Endothelial cell of umbilical vein (primary cell): ENCODE measurements around the gene ATL1. TPM values are rescaled to one million over a fixed set of nuclear protein-coding genes. Genes with fewer than 3 reads are reported as not detected.

ENCODE experiments used
- BruUV-seq: library from RNA; stranded (reverse); fragments of 400-500 nt; replicated peaks from 2 replicates; lab custom pipeline; 2021; lab: Mats Ljungman, UMichigan
- CTCF ChIA-PET: fragments of 300-600, 350-600 bp; sonication (Branson Sonifier 250); formaldehyde crosslinking; loops from one replicate; lab custom pipeline; 2021; ENCODE audit warnings: antibody characterized with exemption, inconsistent platforms; lab: Charles Lee
- POLR2A ChIA-PET: fragments of 300-600, 350-600 bp; sonication (Branson Sonifier 250); formaldehyde crosslinking; loops from one replicate; lab custom pipeline; 2021; ENCODE audit warnings: antibody characterized with exemption, inconsistent platforms; lab: Charles Lee
- DNase-seq: peaks from one replicate; pipeline ENCODE4 v3.0.0-alpha.2; 2011; ENCODE audit warnings: low read depth, low spot score
- FAIRE-seq: peaks from 2 replicates; lab custom pipeline; 2011; peaks lifted over from hg19 to GRCh38; lab: Jason Lieb, UNC
- H2AFZ ChIP-seq: 2 replicates; pipeline ENCODE4 v1.6.0; 2012; ENCODE audit warnings: low read depth, low read length, control low read depth, inconsistent platforms
- H3K27ac ChIP-seq: 2 replicates; pipeline ENCODE4 v1.5.1; 2011; ENCODE audit warnings: low read depth, mild to moderate bottlenecking, control low read depth, low read length, moderate library complexity; ENCODE audit not compliant: insufficient read depth
- H3K27me3 ChIP-seq, 2 experiments: 2 replicates each; pipeline versions ENCODE4 v1.6.0 to v1.6.1; 2011; ENCODE audit warnings: low read length in 2 of 2, mixed read lengths in 1 of 2; ENCODE audit not compliant: control insufficient read depth in 2 of 2, insufficient read depth in 2 of 2
- H3K36me3 ChIP-seq, 2 experiments: 2 replicates in 1 of 2; 3 replicates in 1 of 2; pipeline ENCODE4 v1.5.1; 2011; ENCODE audit warnings: low read length in 2 of 2, mild to moderate bottlenecking in 1 of 2, moderate library complexity in 1 of 2; ENCODE audit not compliant: control insufficient read depth in 2 of 2, insufficient read depth in 2 of 2; ENCODE audit errors: extremely low read depth in 1 of 2
- H3K4me1 ChIP-seq: 3 replicates; pipeline ENCODE4 v1.5.1; 2011; ENCODE audit warnings: mild to moderate bottlenecking, low read length; ENCODE audit not compliant: control insufficient read depth, insufficient read depth; ENCODE audit errors: extremely low read depth
- H3K4me2 ChIP-seq: 2 replicates; pipeline ENCODE4 v1.6.1; 2011; ENCODE audit warnings: low read length, control low read depth, mixed read lengths; ENCODE audit not compliant: insufficient read depth
- H3K4me3 ChIP-seq, 3 experiments: fragments of 200-600 bp in 1 of 3; sonication (generic), shearing (Covaris generic) in 1 of 3; replicated peaks in 1 of 3; 2 replicates each; pipeline ENCODE4 v1.5.1; 2011 to 2016; ENCODE audit warnings: control low read depth in 3 of 3, low read length in 3 of 3, mild to moderate bottlenecking in 2 of 3, inconsistent platforms in 1 of 3, low read depth in 1 of 3, moderate library complexity in 1 of 3; ENCODE audit not compliant: insufficient read depth in 1 of 3
- H3K79me2 ChIP-seq: 2 replicates; pipeline ENCODE4 v1.6.0; 2012; ENCODE audit warnings: low read length, inconsistent platforms; ENCODE audit not compliant: control insufficient read depth, insufficient read depth
- H3K9ac ChIP-seq: replicated peaks from 2 replicates; pipeline ENCODE3; 2011; ENCODE audit warnings: low read length, control low read depth; ENCODE audit not compliant: insufficient read depth; ENCODE audit errors: extremely low read depth
- H3K9me1 ChIP-seq: replicated peaks from 3 replicates; pipeline ENCODE4 v1.6.0; 2011; ENCODE audit warnings: mild to moderate bottlenecking, low read length; ENCODE audit not compliant: control insufficient read depth, insufficient read depth; ENCODE audit errors: extremely low read depth
- H3K9me3 ChIP-seq: replicated peaks from 2 replicates; pipeline ENCODE4 v1.5.1; 2012; ENCODE audit warnings: low read length, inconsistent platforms; ENCODE audit not compliant: control insufficient read depth, insufficient read depth
- H4K20me1 ChIP-seq: replicated peaks from 2 replicates; pipeline ENCODE3; 2011; ENCODE audit warnings: mild to moderate bottlenecking, low read length; ENCODE audit not compliant: control insufficient read depth, insufficient read depth; ENCODE audit errors: extremely low read depth
- CTCF ChIP-seq, 2 donors: IDR thresholded peaks; 1 replicate in 1 of 2; 2 replicates in 1 of 2; pipeline ENCODE4 v1.5.1; 2011; ENCODE audit warnings: low read length in 2 of 2, mild to moderate bottlenecking in 2 of 2, moderate library complexity in 2 of 2, control low read depth in 1 of 2, inconsistent platforms in 1 of 2, low read depth in 1 of 2; ENCODE audit not compliant: insufficient read depth in 1 of 2; ENCODE audit errors: extremely low read depth in 1 of 2
- EZH2 ChIP-seq: IDR thresholded peaks from 2 replicates; pipeline ENCODE4 v1.6.1; 2012; ENCODE audit warnings: borderline replicate concordance, low read depth, mild to moderate bottlenecking, moderate library complexity, low read length, inconsistent platforms; ENCODE audit not compliant: severe bottlenecking
- FOS ChIP-seq: IDR thresholded peaks from 2 replicates; pipeline ENCODE4 v1.6.1; 2011; ENCODE audit warnings: mild to moderate bottlenecking, low read length, moderate library complexity, borderline replicate concordance; ENCODE audit not compliant: insufficient read depth
- GATA2 ChIP-seq: IDR thresholded peaks from 2 replicates; pipeline ENCODE4 v1.7.0; 2011; ENCODE audit warnings: low read depth, mild to moderate bottlenecking, moderate library complexity, mixed read lengths, low read length; ENCODE audit not compliant: insufficient read length, insufficient read depth
- JUN ChIP-seq: IDR thresholded peaks from 2 replicates; pipeline ENCODE4 v1.6.1; 2011; ENCODE audit warnings: borderline replicate concordance, low read depth; ENCODE audit not compliant: insufficient read length, insufficient read depth
- MAX ChIP-seq: IDR thresholded peaks from 2 replicates; pipeline ENCODE4 v1.6.1; 2011; ENCODE audit not compliant: insufficient read depth, insufficient read length
- MYC ChIP-seq: IDR thresholded peaks from one replicate; pipeline ENCODE4 v1.6.1; 2011; ENCODE audit warnings: mild to moderate bottlenecking, low read depth, low read length
- POLR2A ChIP-seq: IDR thresholded peaks from 2 replicates; pipeline ENCODE4 v1.6.1; 2012; ENCODE audit warnings: low read depth, mild to moderate bottlenecking, control low read depth, low read length
- POLR2AphosphoS5 ChIP-seq: IDR thresholded peaks from 2 replicates; pipeline ENCODE4 v1.6.1; 2012; ENCODE audit warnings: low read depth, mild to moderate bottlenecking, control low read depth, low read length, moderate library complexity; ENCODE audit not compliant: insufficient read depth
- dilution Hi-C: fragments of 300-500 bp; cut with MboI; formaldehyde crosslinking; loops from one replicate; pipeline ENCODE4 v1.15.0; 2019; ENCODE audit warnings: low sequenced_read_pairs; ENCODE audit not compliant: extremely low pct_ligation_motif_present
- intact Hi-C: fragments of 100-400 bp; cut with micrococcal nuclease; formaldehyde crosslinking; loops from one replicate; pipeline ENCODE4 v1.10.0; 2022
- polyA plus RNA-seq, 4 experiments: library from polyadenylated mRNA; depleted of rRNA in 3 of 4; stranded (reverse) in 3 of 4; unstranded in 1 of 4; fragments of >200 nt; gene quantifications; 2 replicates each; pipeline versions ENCODE4 v1.2.1 to v1.2.3, GENCODE V29; 2011 to 2012; ENCODE audit warnings: missing spikeins in 1 of 4
- total RNA-seq: library from RNA; stranded (reverse); gene quantifications from 2 replicates; pipeline ENCODE4 v1.2.3, GENCODE V29; 2021

The ATL1 gene
- total and polyA plus RNA-seq, 2 donors (not counting 3 experiments of a cell fraction or from before 2014, with no cell fraction given), result 1.1 to 5.1 TPM

GRCh38 chr14:50667684-50667995 is 107.7 kb downstream of the ATL1 start:
- no TSS peak for BruUV-seq
- DNase-seq (no peak), FAIRE-seq (no peak)
- peak overlapping the region; percentile 87 for H3K4me2 ChIP-seq
- peaks cover 3% of the 10 kb centered on the region for H4K20me1 ChIP-seq
- H3K79me2 ChIP-seq, result peaks cover 34% of the 10 kb centered on the region
- dilution Hi-C loops (no loop called here), intact Hi-C loops (loop anchor here (5.0 to 10.0 kb wide), 4 partner anchors 50 to 1887 kb away; partner anchors contain the start of genes DMAC2L, GPR137C, L2HGDH and TXNDC16)
- H3K4me3 ChIP-seq, result peak overlapping the region; percentile 70 to 85 (median 81)
- TF ChIP-seq CTCF (IDR thresholded peaks at IDR 0.05; ENCODE audit: extremely low read depth in 1 of 2, insufficient read depth in 1 of 2, low read depth in 1 of 2, low read length in 2 of 2) (no peak), POLR2A (no peak), GATA2 (no peak), FOS (no peak), POLR2AphosphoS5 (no peak), EZH2 (no peak), MAX (no peak), MYC (no peak), JUN (no peak)
- POLR2A ChIA-PET, result interaction anchor here (1.0 to 1.4 kb wide), 2 partner anchors 10 to 66 kb away, joined by 4 to 9 read pairs; no protein-coding TSS in a partner anchor
- H3K27me3 ChIP-seq, result no peaks in the 10 kb centered on the region
- CTCF ChIA-PET, result interaction anchor here (1.0 kb wide), 1 partner anchor 10 kb away, joined by 7 read pairs; no protein-coding TSS in a partner anchor
- H3K9me3 ChIP-seq, result no peaks in the 10 kb centered on the region
- peak overlapping the region; percentile 81 for H3K27ac ChIP-seq
- H3K9ac ChIP-seq, result peak overlapping the region; percentile 89
- H3K9me1 ChIP-seq, result no peaks in the 10 kb centered on the region
- H2AFZ ChIP-seq, result peak overlapping the region; percentile 61
- H3K4me1 ChIP-seq, result peaks cover 23% of the 10 kb centered on the region
- peaks cover 0 to 2% of the 10 kb centered on the region in 2 experiments for H3K36me3 ChIP-seq
